ENCODE data around the gene TLR1. TPM values are rescaled to one million over a fixed set of nuclear protein-coding genes. Genes with fewer than 3 reads are reported as not detected.
"Not testable (repeated sequence)": the region's sequence is repeated elsewhere in the genome, so short reads cannot be mapped to it uniquely, and the experiment has no call there.

Gene TLR1
- total RNA-seq, 1 donor from 2014 or later = 0.34 TPM

- H3K36me3 Mint-ChIP-seq (ENCODE audit: low read depth) = peaks cover 3% of the 10 kb centered on the region
- H3K4me3 Mint-ChIP-seq (ENCODE audit: low read depth) = no peak overlapping the region
- no peak for DNase-seq (ENCODE audit: low spot score)
- H3K4me1 Mint-ChIP-seq (ENCODE audit: low read depth) = peaks cover 15% of the 10 kb centered on the region
- H3K27ac Mint-ChIP-seq = no peak overlapping the region
- intact Hi-C loops (cut with micrococcal nuclease) = no loop called here
- H3K27me3 Mint-ChIP-seq (ENCODE audit: low read depth) = no peaks in the 10 kb centered on the region
- peaks cover 20% of the 10 kb centered on the region for H3K9me3 Mint-ChIP-seq
These were observed 17.1 kb upstream of the TLR1 start for GRCh38 chr4:38821739-38822138.

- H3K36me3 Mint-ChIP-seq (ENCODE audit: low read depth) = peaks cover 3% of the 10 kb centered on the region
- intact Hi-C loops (cut with micrococcal nuclease) = no loop called here
- peaks cover 3% of the 10 kb centered on the region for H3K27me3 Mint-ChIP-seq (ENCODE audit: low read depth)
- H3K27ac Mint-ChIP-seq = no peak overlapping the region
- peaks cover 15% of the 10 kb centered on the region for H3K4me1 Mint-ChIP-seq (ENCODE audit: low read depth)
- no peak for DNase-seq (ENCODE audit: low spot score)
- peaks cover 14% of the 10 kb centered on the region for H3K9me3 Mint-ChIP-seq
- no peak overlapping the region for H3K4me3 Mint-ChIP-seq (ENCODE audit: low read depth)
These were observed 15.9 kb upstream of the TLR1 start for GRCh38 chr4:38820329-38821061.

GRCh38 chr4:38819569-38819968, 15.0 kb upstream of the TLR1 start:
- H3K36me3 Mint-ChIP-seq (ENCODE audit: low read depth) = peaks cover 3% of the 10 kb centered on the region
- intact Hi-C loops (cut with micrococcal nuclease) = no loop called here
- no peak overlapping the region for H3K4me3 Mint-ChIP-seq (ENCODE audit: low read depth)
- no peak overlapping the region for H3K27ac Mint-ChIP-seq
- H3K27me3 Mint-ChIP-seq (ENCODE audit: low read depth) = peaks cover 3% of the 10 kb centered on the region
- peaks cover 15% of the 10 kb centered on the region for H3K4me1 Mint-ChIP-seq (ENCODE audit: low read depth)
- DNase-seq (ENCODE audit: low spot score) = no peak
- H3K9me3 Mint-ChIP-seq = peaks cover 9% of the 10 kb centered on the region

GRCh38 chr4:38818441-38818976, 13.9 kb upstream of the TLR1 start:
- peaks cover 15% of the 10 kb centered on the region for H3K4me1 Mint-ChIP-seq (ENCODE audit: low read depth)
- H3K9me3 Mint-ChIP-seq = peaks cover 9% of the 10 kb centered on the region
- H3K4me3 Mint-ChIP-seq (ENCODE audit: low read depth) = no peak overlapping the region
- no peak overlapping the region for H3K27ac Mint-ChIP-seq
- no peak for DNase-seq (ENCODE audit: low spot score)
- peaks cover 3% of the 10 kb centered on the region for H3K27me3 Mint-ChIP-seq (ENCODE audit: low read depth)
- peaks cover 3% of the 10 kb centered on the region for H3K36me3 Mint-ChIP-seq (ENCODE audit: low read depth)
- intact Hi-C loops (cut with micrococcal nuclease) = no loop called here

- intact Hi-C loops (cut with micrococcal nuclease) = no loop called here
- H3K9me3 Mint-ChIP-seq = no peaks in the 10 kb centered on the region
- peaks cover 6% of the 10 kb centered on the region for H3K27me3 Mint-ChIP-seq (ENCODE audit: low read depth)
- no peak overlapping the region for H3K4me3 Mint-ChIP-seq (ENCODE audit: low read depth)
- H3K36me3 Mint-ChIP-seq (ENCODE audit: low read depth) = no peaks in the 10 kb centered on the region
- H3K27ac Mint-ChIP-seq = no peak overlapping the region
- DNase-seq (ENCODE audit: low spot score) = no peak
- peaks cover 15% of the 10 kb centered on the region for H3K4me1 Mint-ChIP-seq (ENCODE audit: low read depth)
These were observed 11.5 kb upstream of the TLR1 start for GRCh38 chr4:38815885-38816782.

- Mint-ChIP-seq H3K36me3 (ENCODE audit: low read depth) (no peaks in the 10 kb centered on the region), H3K27me3 (ENCODE audit: low read depth) (peaks cover 8% of the 10 kb centered on the region)
- intact Hi-C loops (cut with micrococcal nuclease) = no loop called here
These were observed 9.8 kb upstream of the TLR1 start for GRCh38 chr4:38814386-38814785.

GRCh38 chr4:38811297-38811696, 6.7 kb upstream of the TLR1 start:
- Mint-ChIP-seq H3K36me3 (ENCODE audit: low read depth) (no peaks in the 10 kb centered on the region), H3K4me3 (ENCODE audit: low read depth) (no peak overlapping the region), H3K9me3 (no peaks in the 10 kb centered on the region), H3K27ac (no peak overlapping the region), H3K27me3 (ENCODE audit: low read depth) (peaks cover 7% of the 10 kb centered on the region), H3K4me1 (ENCODE audit: low read depth) (no peaks in the 10 kb centered on the region)
- no peak for DNase-seq (ENCODE audit: low spot score)
- intact Hi-C loops (cut with micrococcal nuclease) = no loop called here

More at GRCh38 chr4:38814386-38814785, 9.8 kb upstream of the TLR1 start:
- Mint-ChIP-seq H3K27ac (no peak overlapping the region), H3K4me3 (ENCODE audit: low read depth) (no peak overlapping the region), H3K4me1 (ENCODE audit: low read depth) (peaks cover 3% of the 10 kb centered on the region), H3K9me3 (no peaks in the 10 kb centered on the region)
- no peak for DNase-seq (ENCODE audit: low spot score)

GRCh38 chr4:38807462-38807861, 2.9 kb upstream of the TLR1 start:
- H3K36me3 Mint-ChIP-seq (ENCODE audit: low read depth) = peaks cover 10% of the 10 kb centered on the region
- H3K27ac Mint-ChIP-seq; DNase-seq (ENCODE audit: low spot score); H3K4me3 Mint-ChIP-seq (ENCODE audit: low read depth); intact Hi-C loops (cut with micrococcal nuclease); H3K27me3 Mint-ChIP-seq (ENCODE audit: low read depth); H3K9me3 Mint-ChIP-seq: not testable (repeated sequence)
- H3K4me1 Mint-ChIP-seq (ENCODE audit: low read depth) = peaks cover 20% of the 10 kb centered on the region

GRCh38 chr4:38806251-38806650, 1.7 kb upstream of the TLR1 start:
- intact Hi-C loops (cut with micrococcal nuclease); DNase-seq (ENCODE audit: low spot score); H3K27ac Mint-ChIP-seq; H3K27me3 Mint-ChIP-seq (ENCODE audit: low read depth); H3K4me3 Mint-ChIP-seq (ENCODE audit: low read depth): not testable (repeated sequence)
- H3K36me3 Mint-ChIP-seq (ENCODE audit: low read depth) = peaks cover 20% of the 10 kb centered on the region
- peaks cover 20% of the 10 kb centered on the region for H3K9me3 Mint-ChIP-seq
- peaks cover 20% of the 10 kb centered on the region for H3K4me1 Mint-ChIP-seq (ENCODE audit: low read depth)

- peak overlapping the region; percentile 67 for H3K27ac Mint-ChIP-seq
- intact Hi-C loops (cut with micrococcal nuclease) = loop anchor here (2.0 kb wide), 2 partner anchors 47 to 51 kb away; partner anchors contain the start of gene TLR6
- no peak for DNase-seq (ENCODE audit: low spot score)
- H3K4me1 Mint-ChIP-seq (ENCODE audit: low read depth) = peaks cover 20% of the 10 kb centered on the region
- H3K9me3 Mint-ChIP-seq = peaks cover 26% of the 10 kb centered on the region
- H3K4me3 Mint-ChIP-seq (ENCODE audit: low read depth) = peak overlapping the region; percentile 28
- H3K27me3 Mint-ChIP-seq (ENCODE audit: low read depth) = peaks cover 3% of the 10 kb centered on the region
- H3K36me3 Mint-ChIP-seq (ENCODE audit: low read depth) = peaks cover 26% of the 10 kb centered on the region
These were observed 1.0 kb upstream of the TLR1 start for GRCh38 chr4:38805530-38806145.

GRCh38 chr4:38803833-38804653, 548 bp downstream of the TLR1 start:
- no peak for DNase-seq (ENCODE audit: low spot score)
- Mint-ChIP-seq H3K27ac (peak overlapping the region; percentile 92), H3K36me3 (ENCODE audit: low read depth) (peaks cover 40% of the 10 kb centered on the region), H3K27me3 (ENCODE audit: low read depth) (peaks cover 1% of the 10 kb centered on the region), H3K4me1 (ENCODE audit: low read depth) (peaks cover 20% of the 10 kb centered on the region), H3K9me3 (peaks cover 35% of the 10 kb centered on the region), H3K4me3 (ENCODE audit: low read depth) (peak overlapping the region; percentile 80)
- intact Hi-C loops (cut with micrococcal nuclease) = loop anchor here (2.0 kb wide), 2 partner anchors 45 to 53 kb away; partner anchors contain the start of gene TLR6
